AG04449 (cell line): ENCODE results near the gene SLBP.

Experiments
- CTCF ChIA-PET: fragments of 350-600 bp; formaldehyde crosslinking; extraction: SDS; loops from one replicate; lab custom pipeline; 2021; ENCODE audit warnings: antibody characterized with exemption; lab: Yijun Ruan, JAX
- POLR2A ChIA-PET: fragments of 400-600, 350-600 bp; formaldehyde crosslinking; extraction: SDS; loops from one replicate; lab custom pipeline; 2020; ENCODE audit warnings: antibody characterized with exemption, inconsistent platforms; lab: Yijun Ruan, JAX
- DNase-seq: peaks from one replicate; pipeline ENCODE4 v3.0.0-alpha.2; 2010; ENCODE audit warnings: low read depth, low spot score
- H3K4me3 ChIP-seq: 2 replicates; pipeline ENCODE4 v1.5.1; 2011; ENCODE audit warnings: low read depth, mild to moderate bottlenecking, control low read depth, low read length
- TF ChIP-seq, protein P1 (sequence below): IDR thresholded peaks from one replicate; pipeline ENCODE4 v1.5.1; 2011; ENCODE audit warnings: mild to moderate bottlenecking, moderate library complexity, low read length, control low read depth, inconsistent platforms; ENCODE audit not compliant: insufficient read depth; ENCODE audit errors: missing control alignments

SLBP gene

DNA sequence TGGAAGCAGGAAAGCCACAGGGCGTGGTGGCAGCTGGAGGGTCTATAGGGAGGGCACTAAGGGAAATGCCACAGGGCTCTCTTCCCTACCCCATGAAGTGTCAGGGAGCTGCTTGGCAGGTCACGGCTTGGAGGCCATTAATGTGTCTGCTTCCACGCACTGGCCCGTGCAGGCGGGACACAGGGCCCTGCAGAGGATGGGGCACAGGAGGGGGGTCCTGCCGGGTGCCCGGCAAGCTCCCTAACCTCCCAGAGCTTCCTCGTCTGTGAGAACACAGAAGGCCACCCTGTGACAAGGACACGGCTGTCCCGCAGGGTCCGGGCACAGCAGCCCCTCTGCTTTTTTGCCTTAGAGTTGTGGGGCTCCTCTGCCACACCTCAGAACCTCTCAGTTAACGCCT lies 53.5 kb downstream of the SLBP start:
- no peak for DNase-seq
- ChIA-PET POLR2A (no interaction called here), CTCF (interaction anchor here (1.3 kb wide), 1 partner anchor 302 kb away, joined by 3 read pairs; no protein-coding TSS in a partner anchor)
- TF ChIP-seq, protein P1, sequence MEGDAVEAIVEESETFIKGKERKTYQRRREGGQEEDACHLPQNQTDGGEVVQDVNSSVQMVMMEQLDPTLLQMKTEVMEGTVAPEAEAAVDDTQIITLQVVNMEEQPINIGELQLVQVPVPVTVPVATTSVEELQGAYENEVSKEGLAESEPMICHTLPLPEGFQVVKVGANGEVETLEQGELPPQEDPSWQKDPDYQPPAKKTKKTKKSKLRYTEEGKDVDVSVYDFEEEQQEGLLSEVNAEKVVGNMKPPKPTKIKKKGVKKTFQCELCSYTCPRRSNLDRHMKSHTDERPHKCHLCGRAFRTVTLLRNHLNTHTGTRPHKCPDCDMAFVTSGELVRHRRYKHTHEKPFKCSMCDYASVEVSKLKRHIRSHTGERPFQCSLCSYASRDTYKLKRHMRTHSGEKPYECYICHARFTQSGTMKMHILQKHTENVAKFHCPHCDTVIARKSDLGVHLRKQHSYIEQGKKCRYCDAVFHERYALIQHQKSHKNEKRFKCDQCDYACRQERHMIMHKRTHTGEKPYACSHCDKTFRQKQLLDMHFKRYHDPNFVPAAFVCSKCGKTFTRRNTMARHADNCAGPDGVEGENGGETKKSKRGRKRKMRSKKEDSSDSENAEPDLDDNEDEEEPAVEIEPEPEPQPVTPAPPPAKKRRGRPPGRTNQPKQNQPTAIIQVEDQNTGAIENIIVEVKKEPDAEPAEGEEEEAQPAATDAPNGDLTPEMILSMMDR, result no peak
- H3K4me3 ChIP-seq, result no peak overlapping the region

- CTCF ChIA-PET, result interaction anchor here (1.3 kb wide), 1 partner anchor 302 kb away, joined by 3 read pairs; no protein-coding TSS in a partner anchor
- POLR2A ChIA-PET, result no interaction called here
- TF ChIP-seq, protein P1, result no peak
- H3K4me3 ChIP-seq, result no peak overlapping the region
- no peak for DNase-seq
Observed at GRCh38 chr4:1658146-1658545, 54.0 kb downstream of the SLBP start.

GRCh38 chr4:1656986-1657385 lies 55.1 kb downstream of the SLBP start:
- no peak overlapping the region for H3K4me3 ChIP-seq
- no peak for DNase-seq
- CTCF ChIA-PET, result no interaction called here
- TF ChIP-seq, protein P1, result no peak
- POLR2A ChIA-PET, result no interaction called here

GRCh38 chr4:1656132-1656531 lies 56.0 kb downstream of the SLBP start:
- ChIA-PET POLR2A (no interaction called here), CTCF (no interaction called here)
- H3K4me3 ChIP-seq, result no peak overlapping the region
- TF ChIP-seq, protein P1, result no peak
- no peak for DNase-seq

- TF ChIP-seq, protein P1, result no peak
- no peak overlapping the region for H3K4me3 ChIP-seq
- no peak for DNase-seq
- POLR2A ChIA-PET, result no interaction called here
- CTCF ChIA-PET, result no interaction called here
Observed at GRCh38 chr4:1655676-1656075, 56.4 kb downstream of the SLBP start.

DNA sequence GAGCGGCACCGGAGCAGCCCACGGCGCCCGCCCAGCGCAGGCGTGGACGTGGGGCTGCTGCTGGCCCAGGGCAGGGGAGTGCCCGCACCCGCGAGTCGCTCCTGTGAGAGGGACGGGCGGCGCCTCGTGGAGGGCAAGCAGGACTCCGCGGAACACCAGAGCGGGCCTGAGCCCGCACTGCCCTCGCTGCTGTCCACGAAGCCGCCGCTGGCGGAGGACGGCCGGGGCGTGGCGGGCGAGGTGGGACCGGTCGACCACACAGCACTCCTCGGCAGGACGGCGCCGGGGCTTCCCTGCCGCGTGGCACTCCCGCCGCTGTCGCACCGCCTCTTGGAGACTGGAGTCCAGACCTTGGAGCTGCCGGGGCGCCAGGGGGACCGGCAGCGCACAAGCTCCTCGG lies 57.0 kb downstream of the SLBP start:
- H3K4me3 ChIP-seq, result no peak overlapping the region
- ChIA-PET POLR2A (no interaction called here), CTCF (no interaction called here)
- DNase-seq, result no peak
- TF ChIP-seq, protein P1, result no peak
